Neural progenitor cell (in vitro differentiated cells): Measurements from ENCODE around the gene ADAMTSL2. TPM values are rescaled to one million over a fixed set of nuclear protein-coding genes. Genes with fewer than 3 reads are reported as not detected.
A peak's percentile ranks its signal among the peaks of the same experiment; 100 is the strongest.

ENCODE experiments used
- DNase-seq: peaks from one replicate; pipeline ENCODE4 v3.0.0-alpha.2; 2016; ENCODE audit warnings: low spot score
- H2AFZ ChIP-seq: fragments of 200-600 bp; sonication (generic); replicated peaks from 2 replicates; pipeline ENCODE4 v1.6.1; 2016; ENCODE audit warnings: antibody characterized with exemption
- H3F3A ChIP-seq: fragments of 200-600 bp; sonication (generic); 2 replicates; pipeline ENCODE4 v1.6.1; 2016; ENCODE audit warnings: antibody characterized with exemption, low read depth
- H3K27ac ChIP-seq: fragments of 200-600 bp; sonication (generic); 2 replicates; pipeline ENCODE4 v1.5.1; 2016; ENCODE audit warnings: mild to moderate bottlenecking
- H3K27me3 ChIP-seq: fragments of 200-600 bp; sonication (generic); 2 replicates; pipeline ENCODE4 v1.6.1; 2016; ENCODE audit warnings: mild to moderate bottlenecking, moderate library complexity
- H3K36me3 ChIP-seq: fragments of 200-600 bp; sonication (generic); 2 replicates; pipeline ENCODE4 v1.5.1; 2016
- H3K4me1 ChIP-seq: fragments of 200-600 bp; sonication (generic); 2 replicates; pipeline ENCODE4 v1.6.1; 2016; ENCODE audit warnings: mixed run types
- H3K4me2 ChIP-seq: fragments of 200-600 bp; sonication (generic); 2 replicates; pipeline ENCODE4 v1.6.1; 2016
- H3K4me3 ChIP-seq: fragments of 200-600 bp; sonication (generic); 2 replicates; pipeline ENCODE4 v1.5.1; 2016
- H3K79me2 ChIP-seq: fragments of 200-600 bp; sonication (generic); 2 replicates; pipeline ENCODE4 v1.6.1; 2016; ENCODE audit warnings: low read depth
- H3K9ac ChIP-seq: fragments of 200-600 bp; sonication (generic); 2 replicates; pipeline ENCODE4 v1.6.1; 2016
- H3K9me3 ChIP-seq: fragments of 200-600 bp; sonication (generic); 2 replicates; pipeline ENCODE4 v1.5.1; 2016; ENCODE audit warnings: low read depth
- H4K20me1 ChIP-seq: fragments of 200-600 bp; sonication (generic); 2 replicates; pipeline ENCODE4 v1.6.1; 2016; ENCODE audit warnings: low read depth
- H3K27ac Mint-ChIP-seq: 3 replicates; pipeline ENCODE4 v1.8.0; 2021; ENCODE audit warnings: mixed read lengths
- H3K27me3 Mint-ChIP-seq: 2 replicates; pipeline ENCODE4 v1.8.0; 2022; ENCODE audit warnings: low read depth, mild to moderate bottlenecking, inconsistent platforms, moderate library complexity, mixed read lengths; ENCODE audit not compliant: insufficient read depth
- H3K36me3 Mint-ChIP-seq: 3 replicates; pipeline ENCODE4 v1.8.0; 2021; ENCODE audit warnings: mixed read lengths
- H3K4me1 Mint-ChIP-seq: 3 replicates; pipeline ENCODE4 v1.8.0; 2021; ENCODE audit warnings: mixed read lengths
- H3K4me3 Mint-ChIP-seq: 3 replicates; pipeline ENCODE4 v1.8.0; 2021; ENCODE audit warnings: mild to moderate bottlenecking, moderate library complexity, mixed read lengths
- H3K9me3 Mint-ChIP-seq: 3 replicates; pipeline ENCODE4 v1.8.0; 2020; ENCODE audit warnings: mixed read lengths
- CTCF ChIP-seq: fragments of 200-600 bp; sonication (generic); IDR thresholded peaks from 2 replicates; pipeline ENCODE4 v1.5.1; 2017; ENCODE audit warnings: antibody characterized with exemption, mild to moderate bottlenecking
- EZH2 ChIP-seq: fragments of 200-600 bp; sonication (generic); IDR thresholded peaks from 2 replicates; pipeline ENCODE4 v1.6.1; 2017; ENCODE audit warnings: antibody characterized with exemption, mild to moderate bottlenecking, moderate library complexity
- EZH2phosphoT487 ChIP-seq: fragments of 200-600 bp; sonication (generic); IDR thresholded peaks from 2 replicates; pipeline ENCODE4 v1.6.1; 2017; ENCODE audit warnings: antibody characterized with exemption
- total RNA-seq: library from RNA; depleted of rRNA; stranded (reverse); fragments of >200 nt; gene quantifications from 2 replicates; pipeline ENCODE4 v1.2.3, GENCODE V29; 2015; ENCODE audit warnings: low replicate concordance

The ADAMTSL2 gene
- total RNA-seq, 1 donor from 2014 or later, result 0.30 TPM

GRCh38 chr9:133514460-133515239, 19.9 kb upstream of the ADAMTSL2 start:
- Histone ChIP-seq H3K36me3 (no peaks in the 10 kb centered on the region), H2AFZ (no peak overlapping the region), H3F3A (peaks cover 22% of the 10 kb centered on the region), H3K4me1 (peaks cover 4% of the 10 kb centered on the region), H3K4me3 (no peak overlapping the region), H3K9ac (no peak overlapping the region), H3K79me2 (no peaks in the 10 kb centered on the region), H3K9me3 (no peaks in the 10 kb centered on the region), H3K4me2 (no peak overlapping the region), H3K27me3 (no peaks in the 10 kb centered on the region), H3K27ac (no peak overlapping the region), H4K20me1 (no peaks in the 10 kb centered on the region)
- Mint-ChIP-seq H3K27ac (no peak overlapping the region), H3K36me3 (no peaks in the 10 kb centered on the region), H3K4me3 (no peak overlapping the region), H3K4me1 (peaks cover 11% of the 10 kb centered on the region), H3K27me3 (peaks cover 5% of the 10 kb centered on the region), H3K9me3 (no peaks in the 10 kb centered on the region)
- TF ChIP-seq EZH2 (no peak), CTCF (no peak), EZH2phosphoT487 (no peak)
- DNase-seq, result no peak

GRCh38 chr9:133515240-133515610, 19.3 kb upstream of the ADAMTSL2 start:
- Histone ChIP-seq H3K4me2 (no peak overlapping the region), H3K4me1 (no peaks in the 10 kb centered on the region), H3K27me3 (no peaks in the 10 kb centered on the region), H3F3A (peaks cover 16% of the 10 kb centered on the region), H3K36me3 (no peaks in the 10 kb centered on the region), H2AFZ (no peak overlapping the region), H3K79me2 (no peaks in the 10 kb centered on the region), H4K20me1 (no peaks in the 10 kb centered on the region), H3K27ac (no peak overlapping the region), H3K4me3 (no peak overlapping the region), H3K9ac (no peak overlapping the region), H3K9me3 (no peaks in the 10 kb centered on the region)
- Mint-ChIP-seq H3K4me1 (peaks cover 12% of the 10 kb centered on the region), H3K9me3 (no peaks in the 10 kb centered on the region), H3K27me3 (peaks cover 5% of the 10 kb centered on the region), H3K4me3 (no peak overlapping the region), H3K36me3 (no peaks in the 10 kb centered on the region), H3K27ac (no peak overlapping the region)
- DNase-seq, result no peak
- no peak for TF ChIP-seq EZH2phosphoT487
- no peak for TF ChIP-seq EZH2
- TF ChIP-seq CTCF, result no peak

- Histone ChIP-seq H3K27ac (no peak overlapping the region), H3K4me2 (no peak overlapping the region), H3K9me3 (no peaks in the 10 kb centered on the region), H4K20me1 (no peaks in the 10 kb centered on the region), H3K9ac (no peak overlapping the region), H3K79me2 (no peaks in the 10 kb centered on the region), H3F3A (peaks cover 12% of the 10 kb centered on the region), H3K36me3 (no peaks in the 10 kb centered on the region), H3K4me1 (no peaks in the 10 kb centered on the region), H2AFZ (no peak overlapping the region), H3K4me3 (no peak overlapping the region), H3K27me3 (no peaks in the 10 kb centered on the region)
- DNase-seq, result no peak
- TF ChIP-seq EZH2 (no peak), CTCF (no peak), EZH2phosphoT487 (no peak)
- Mint-ChIP-seq H3K27ac (peak overlapping the region; percentile 59), H3K36me3 (no peaks in the 10 kb centered on the region), H3K4me3 (no peak overlapping the region), H3K4me1 (peaks cover 11% of the 10 kb centered on the region), H3K27me3 (peaks cover 5% of the 10 kb centered on the region), H3K9me3 (no peaks in the 10 kb centered on the region)
Measured at GRCh38 chr9:133515615-133516255, 18.8 kb upstream of the ADAMTSL2 start.
